CD4-positive, alpha-beta memory T cell (primary cell): Measurements from ENCODE around the gene C2CD2L. TPM values are rescaled to one million over a fixed set of nuclear protein-coding genes. Genes with fewer than 3 reads are reported as not detected.

ENCODE experiments used
- CTCF ChIA-PET: fragments of 350-600 bp; sonication (Branson Sonifier 250); formaldehyde crosslinking; loops from one replicate; lab custom pipeline; 2021; ENCODE audit warnings: inconsistent platforms; ENCODE audit not compliant: partially characterized antibody; lab: Charles Lee
- POLR2A ChIA-PET: fragments of 350-600 bp; sonication (Branson Sonifier 250); formaldehyde crosslinking; loops from one replicate; lab custom pipeline; 2021; ENCODE audit not compliant: partially characterized antibody; lab: Charles Lee
- DNase-seq, 5 donors: peaks; one replicate each; pipeline versions ENCODE4 v3.0.0 to v3.0.0-alpha.2; 2020 to 2022; ENCODE audit warnings: mixed read lengths in 1 of 5
- H3K27ac ChIP-seq: one replicate; pipeline ENCODE4 v1.7.0; 2013; ENCODE audit warnings: low read depth, low read length
- H3K27me3 ChIP-seq: 2 replicates; pipeline ENCODE4 v1.7.0; 2013; ENCODE audit warnings: mild to moderate bottlenecking, low read length, moderate library complexity; ENCODE audit not compliant: insufficient read depth
- H3K36me3 ChIP-seq: 2 replicates; pipeline ENCODE4 v1.7.0; 2013; ENCODE audit warnings: mild to moderate bottlenecking, low read length, moderate library complexity; ENCODE audit not compliant: insufficient read depth
- H3K4me1 ChIP-seq: 2 replicates; pipeline ENCODE4 v1.7.0; 2013; ENCODE audit warnings: mild to moderate bottlenecking, low read length, moderate library complexity; ENCODE audit not compliant: insufficient read depth
- H3K4me3 ChIP-seq, 2 donors: one replicate each; pipeline ENCODE4 v1.7.0; 2013; ENCODE audit warnings: low read length in 2 of 2, mild to moderate bottlenecking in 1 of 2
- H3K9me3 ChIP-seq, 2 donors: one replicate each; pipeline ENCODE4 v1.7.0; 2013; ENCODE audit warnings: low read length in 2 of 2, control low read depth in 1 of 2; ENCODE audit not compliant: control insufficient read depth in 1 of 2
- H3K27ac Mint-ChIP-seq, 7 donors: one replicate each; pipeline ENCODE4 v1.8.0; 2020 to 2021; ENCODE audit warnings: mixed read lengths in 7 of 7, mild to moderate bottlenecking in 6 of 7, inconsistent platforms in 3 of 7, moderate library complexity in 3 of 7
- H3K27me3 Mint-ChIP-seq, 2 donors: one replicate each; pipeline ENCODE4 v1.8.0; 2020 to 2021; ENCODE audit warnings: mixed read lengths in 2 of 2
- H3K36me3 Mint-ChIP-seq, 2 donors: one replicate each; pipeline ENCODE4 v1.8.0; 2020 to 2021; ENCODE audit warnings: mixed read lengths in 2 of 2, inconsistent platforms in 1 of 2, mild to moderate bottlenecking in 1 of 2
- H3K4me1 Mint-ChIP-seq, 4 donors: one replicate each; pipeline ENCODE4 v1.8.0; 2020 to 2021; ENCODE audit warnings: mixed read lengths in 4 of 4, mild to moderate bottlenecking in 1 of 4
- H3K4me3 Mint-ChIP-seq, 8 donors: one replicate each; pipeline ENCODE4 v1.8.0; 2020 to 2021; ENCODE audit warnings: mixed read lengths in 8 of 8, mild to moderate bottlenecking in 7 of 8, moderate library complexity in 6 of 8, inconsistent platforms in 3 of 8
- H3K9me3 Mint-ChIP-seq, 8 donors: one replicate each; pipeline ENCODE4 v1.8.0; 2020 to 2021; ENCODE audit warnings: mixed read lengths in 8 of 8, mild to moderate bottlenecking in 5 of 8, inconsistent platforms in 3 of 8, moderate library complexity in 1 of 8
- intact Hi-C: fragments of 100-400 bp; cut with micrococcal nuclease; formaldehyde crosslinking; loops from one replicate; pipeline ENCODE4 v1.15.1; 2023
- polyA plus RNA-seq, 2 donors: library from polyadenylated mRNA; unstranded; fragments of 300-500 nt; fragmentation: Illumina TruSeq; gene quantifications; one replicate each; pipeline ENCODE4 v1.2.3, GENCODE V29; 2021
- total RNA-seq, 2 experiments: library from RNA; stranded (reverse); gene quantifications; one replicate each; pipeline ENCODE4 v1.2.3, GENCODE V29; 2021

Gene C2CD2L
- total and polyA plus RNA-seq, 4 experiments from 2014 or later, result 2.6 to 37.5 (median 24.2) TPM

GRCh38 chr11:119087747-119088241 lies 19.4 kb upstream of the C2CD2L start:
- DNase-seq, result no peak
- ChIA-PET CTCF (interaction anchor here (1.4 kb wide), 1 partner anchor 20 kb away, joined by 3 read pairs; the partner anchor contains the start of gene VPS11), POLR2A (interaction anchor here (5.0 kb wide), 1 partner anchor 20 kb away, joined by 45 read pairs; the partner anchor contains the start of gene VPS11)
- peak overlapping the region in 2 of 7 donors; percentile 17 to 24 for H3K27ac Mint-ChIP-seq
- Histone ChIP-seq H3K4me1 (peaks cover 19% of the 10 kb centered on the region), H3K4me3 (no peak overlapping the region), H3K27me3 (no peaks in the 10 kb centered on the region), H3K27ac (no peak overlapping the region), H3K9me3 (no peaks in the 10 kb centered on the region), H3K36me3 (no peaks in the 10 kb centered on the region)
- H3K27me3 Mint-ChIP-seq, result no peaks in the 10 kb centered on the region
- H3K4me1 Mint-ChIP-seq, result peaks cover 13 to 32% (median 21%) of the 10 kb centered on the region in 4 donors
- intact Hi-C loops, result no loop called here
- peaks cover 0 to 5% (median 0%) of the 10 kb centered on the region in 8 donors for H3K9me3 Mint-ChIP-seq
- H3K36me3 Mint-ChIP-seq, result peaks cover 0 to 8% of the 10 kb centered on the region in 2 donors
- peak overlapping the region in 1 of 8 donors; percentile 61 for H3K4me3 Mint-ChIP-seq

DNA sequence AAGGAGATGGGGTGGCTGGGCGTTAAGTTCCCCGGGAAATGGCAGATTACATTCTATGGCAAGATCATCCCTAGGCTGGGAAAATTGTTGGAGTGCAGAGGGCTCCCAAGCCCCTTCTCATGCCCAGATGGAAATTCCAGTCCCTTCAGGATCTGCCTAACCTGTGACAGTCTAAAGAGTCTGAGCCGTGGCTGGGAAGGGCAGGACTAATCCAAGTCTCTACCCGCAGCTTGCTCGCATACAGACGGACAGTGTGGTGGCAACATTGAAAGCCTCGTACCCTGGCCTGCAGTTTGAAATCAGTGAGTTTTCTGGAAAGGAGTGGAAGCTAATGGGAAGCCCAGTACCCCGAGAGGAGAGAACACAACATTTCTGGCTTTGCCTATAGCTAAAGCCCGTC lies 18.7 kb upstream of the C2CD2L start:
- H3K4me1 ChIP-seq, result peaks cover 25% of the 10 kb centered on the region
- Mint-ChIP-seq H3K27me3 (no peaks in the 10 kb centered on the region), H3K4me1 (peaks cover 16 to 37% (median 25%) of the 10 kb centered on the region in 4 donors), H3K36me3 (peaks cover 0 to 9% of the 10 kb centered on the region in 2 donors), H3K9me3 (peaks cover 0 to 5% (median 0%) of the 10 kb centered on the region in 8 donors), H3K27ac (peak overlapping the region in 1 of 7 donors; percentile 24), H3K4me3 (no peak overlapping the region)
- CTCF ChIA-PET, result no interaction called here
- H3K36me3 ChIP-seq, result no peaks in the 10 kb centered on the region
- H3K4me3 ChIP-seq, result no peak overlapping the region
- H3K9me3 ChIP-seq, result no peaks in the 10 kb centered on the region
- POLR2A ChIA-PET, result no interaction called here
- no peaks in the 10 kb centered on the region for H3K27me3 ChIP-seq
- no peak for DNase-seq
- intact Hi-C loops, result no loop called here
- no peak overlapping the region for H3K27ac ChIP-seq

DNA sequence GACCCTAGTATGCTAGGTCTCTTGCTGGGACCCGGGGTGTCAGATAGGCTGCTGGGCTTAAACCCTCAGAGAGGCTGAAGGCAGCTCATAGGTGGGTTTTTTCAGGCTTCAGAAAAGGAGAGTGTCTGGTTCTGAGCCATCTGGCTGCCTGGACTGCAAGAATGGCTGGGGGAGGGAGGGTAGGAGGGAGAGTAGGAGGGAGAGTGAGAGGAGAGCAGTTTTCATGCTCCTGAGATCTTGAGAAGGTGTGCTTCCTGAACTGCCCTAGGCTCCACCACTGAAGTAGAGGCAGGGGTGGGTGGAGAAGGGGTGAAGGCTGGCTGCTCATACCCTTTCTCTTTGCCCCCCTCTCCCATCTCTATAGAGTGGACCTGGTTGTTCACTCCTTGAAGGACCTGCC lies 17.8 kb upstream of the C2CD2L start:
- H3K4me3 Mint-ChIP-seq, result peak overlapping the region in 1 of 8 donors; percentile 20
- intact Hi-C loops, result no loop called here
- ChIA-PET CTCF (no interaction called here), POLR2A (interaction anchor here (0.6 kb wide), 1 partner anchor 164 kb away, joined by 3 read pairs; the partner anchor contains the start of gene BCL9L)
- peaks cover 0 to 9% (median 0%) of the 10 kb centered on the region in 8 donors for H3K9me3 Mint-ChIP-seq
- H3K4me1 Mint-ChIP-seq, result peaks cover 22 to 43% (median 29%) of the 10 kb centered on the region in 4 donors
- Histone ChIP-seq H3K27me3 (no peaks in the 10 kb centered on the region), H3K4me3 (no peak overlapping the region), H3K9me3 (no peaks in the 10 kb centered on the region), H3K27ac (no peak overlapping the region), H3K36me3 (no peaks in the 10 kb centered on the region), H3K4me1 (peaks cover 31% of the 10 kb centered on the region)
- no peak overlapping the region for H3K27ac Mint-ChIP-seq
- no peaks in the 10 kb centered on the region for H3K27me3 Mint-ChIP-seq
- H3K36me3 Mint-ChIP-seq, result peaks cover 0 to 14% of the 10 kb centered on the region in 2 donors
- DNase-seq, result no peak

DNA sequence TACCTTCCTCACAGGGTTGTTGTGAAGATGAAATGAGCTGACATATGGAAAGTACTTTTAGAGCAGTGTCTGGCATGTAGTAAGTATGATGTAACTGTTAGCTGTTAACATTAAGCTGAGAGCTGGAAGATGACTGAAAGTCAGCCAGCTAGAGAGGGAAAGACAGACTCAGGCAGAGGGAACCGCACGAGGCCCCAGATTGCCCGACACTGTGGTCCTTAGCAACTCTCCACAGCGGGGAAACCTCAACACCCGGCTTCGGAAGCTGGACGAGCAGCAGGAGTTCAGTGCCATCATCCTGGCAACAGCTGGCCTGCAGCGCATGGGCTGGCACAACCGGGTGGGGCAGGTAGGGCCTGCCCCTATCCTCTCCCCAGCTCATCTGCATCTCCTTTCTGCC lies 16.0 kb upstream of the C2CD2L start:
- H3K27ac Mint-ChIP-seq, result no peak overlapping the region
- H3K4me3 ChIP-seq, result no peak overlapping the region
- H3K4me1 ChIP-seq, result peaks cover 27% of the 10 kb centered on the region
- H3K9me3 Mint-ChIP-seq, result peaks cover 0 to 12% (median 0%) of the 10 kb centered on the region in 8 donors
- no peak overlapping the region for H3K27ac ChIP-seq
- CTCF ChIA-PET, result interaction anchor here (0.7 kb wide), 1 partner anchor 97 kb away, joined by 3 read pairs; no protein-coding TSS in a partner anchor
- no peak for DNase-seq
- H3K36me3 ChIP-seq, result no peaks in the 10 kb centered on the region
- no peaks in the 10 kb centered on the region for H3K27me3 ChIP-seq
- peaks cover 0 to 18% of the 10 kb centered on the region in 2 donors for H3K36me3 Mint-ChIP-seq
- H3K4me3 Mint-ChIP-seq, result peak overlapping the region in 1 of 8 donors; percentile 20
- POLR2A ChIA-PET, result interaction anchor here (0.6 to 5.9 kb wide), 3 partner anchors 9 to 34 kb away, joined by 3 to 210 read pairs (median 3); partner anchors contain the start of genes C2CD2L, DPAGT1 and HYOU1
- H3K27me3 Mint-ChIP-seq, result peaks cover 0 to 1% of the 10 kb centered on the region in 2 donors
- peaks cover 15 to 38% (median 23%) of the 10 kb centered on the region in 4 donors for H3K4me1 Mint-ChIP-seq
- intact Hi-C loops, result no loop called here
- no peaks in the 10 kb centered on the region for H3K9me3 ChIP-seq

DNA sequence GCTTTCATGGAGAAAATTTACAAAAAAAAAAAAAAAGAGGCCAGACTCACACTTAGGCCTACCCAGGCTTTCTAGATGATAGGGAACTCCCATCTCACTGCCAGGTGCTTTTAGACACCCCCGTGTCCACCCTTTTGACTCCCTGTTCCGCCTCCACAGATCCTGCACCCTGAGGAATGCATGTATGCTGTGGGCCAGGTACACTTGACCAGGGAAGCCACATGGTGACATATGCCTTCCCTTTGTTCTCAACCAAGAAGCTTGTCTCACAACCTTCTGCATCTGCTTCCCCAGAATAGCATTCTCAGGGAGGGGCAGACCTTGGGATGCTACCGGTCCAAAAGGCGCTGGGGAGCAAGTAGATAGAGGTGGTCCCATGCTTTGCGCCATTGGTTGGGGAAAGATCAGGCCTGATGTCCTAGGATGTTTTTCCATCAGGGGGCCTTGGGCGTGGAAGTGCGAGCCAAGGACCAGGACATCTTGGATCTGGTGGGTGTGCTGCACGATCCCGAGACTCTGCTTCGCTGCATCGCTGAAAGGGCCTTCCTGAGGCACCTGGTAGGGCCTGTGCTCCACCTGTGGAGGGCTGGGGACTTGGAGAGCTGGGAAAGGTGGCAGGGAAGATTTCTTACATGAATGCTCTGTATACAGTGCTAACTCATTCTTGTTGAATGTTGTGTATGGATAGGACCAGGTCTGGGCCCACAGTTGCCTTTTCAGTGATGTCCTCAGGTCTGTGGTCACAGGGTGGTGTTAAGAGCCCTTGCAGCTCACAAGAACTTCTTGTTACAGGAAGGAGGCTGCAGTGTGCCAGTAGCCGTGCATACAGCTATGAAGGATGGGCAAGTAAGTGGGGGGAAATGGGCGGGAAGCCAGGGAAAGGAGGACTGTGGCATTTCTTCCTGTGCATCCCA lies 14.9 kb upstream of the C2CD2L start:
- no peak overlapping the region for H3K4me3 ChIP-seq
- POLR2A ChIA-PET, result interaction anchor here (0.8 to 5.9 kb wide), 5 partner anchors 9 to 29 kb away, joined by 3 to 210 read pairs (median 3); partner anchors contain the start of genes C2CD2L, DPAGT1, HINFP and VPS11

DNA sequence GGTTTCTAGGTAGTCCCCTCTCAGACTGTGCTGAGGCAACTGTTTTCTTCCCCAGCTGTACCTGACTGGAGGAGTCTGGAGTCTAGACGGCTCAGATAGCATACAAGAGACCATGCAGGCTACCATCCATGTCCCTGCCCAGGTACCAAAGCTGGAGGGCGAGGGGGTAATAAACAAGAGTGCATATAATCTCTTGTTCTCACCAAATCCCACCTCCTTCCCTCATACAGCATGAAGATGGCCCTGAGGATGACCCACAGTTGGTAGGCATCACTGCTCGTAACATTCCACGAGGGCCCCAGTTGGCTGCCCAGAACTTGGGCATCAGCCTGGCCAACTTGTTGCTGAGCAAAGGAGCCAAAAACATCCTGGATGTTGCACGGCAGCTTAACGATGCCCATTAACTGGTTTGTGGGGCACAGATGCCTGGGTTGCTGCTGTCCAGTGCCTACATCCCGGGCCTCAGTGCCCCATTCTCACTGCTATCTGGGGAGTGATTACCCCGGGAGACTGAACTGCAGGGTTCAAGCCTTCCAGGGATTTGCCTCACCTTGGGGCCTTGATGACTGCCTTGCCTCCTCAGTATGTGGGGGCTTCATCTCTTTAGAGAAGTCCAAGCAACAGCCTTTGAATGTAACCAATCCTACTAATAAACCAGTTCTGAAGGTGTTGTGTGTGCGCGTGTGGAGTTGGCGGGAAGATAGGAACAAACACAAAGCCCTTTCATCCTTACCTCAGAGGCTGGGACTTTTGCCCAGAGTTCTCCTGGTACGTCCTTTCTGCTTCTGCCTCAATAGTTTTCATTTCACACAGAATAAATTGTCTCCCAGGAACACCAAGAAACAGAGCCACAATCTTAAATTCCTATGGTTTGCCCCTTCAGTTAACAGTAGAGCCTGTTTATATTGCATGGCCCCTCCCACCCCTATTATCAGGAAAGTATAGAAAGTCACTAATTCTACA lies 14.0 kb upstream of the C2CD2L start:
- Mint-ChIP-seq H3K4me1 (peaks cover 16 to 45% (median 26%) of the 10 kb centered on the region in 4 donors), H3K36me3 (peaks cover 11 to 35% of the 10 kb centered on the region in 2 donors), H3K9me3 (peaks cover 0 to 12% (median 0%) of the 10 kb centered on the region in 8 donors), H3K27ac (peak overlapping the region; percentile 68 to 93 (median 86)), H3K27me3 (peaks cover 0 to 1% of the 10 kb centered on the region in 2 donors), H3K4me3 (peak overlapping the region; percentile 81 to 97 (median 90))
- POLR2A ChIA-PET, result interaction anchor here (0.8 to 5.9 kb wide), 14 partner anchors 8 to 231 kb away, joined by 3 to 210 read pairs (median 9); partner anchors contain the start of genes C2CD2L, DPAGT1, HINFP and HMBS
- peaks cover 16% of the 10 kb centered on the region for H3K36me3 ChIP-seq
- CTCF ChIA-PET, result interaction anchor here (2.1 to 2.7 kb wide), 4 partner anchors 14 to 113 kb away, joined by 5 to 11 read pairs (median 5); partner anchors contain the start of genes C2CD2L, CBL and NLRX1
- peaks cover 27% of the 10 kb centered on the region for H3K4me1 ChIP-seq
- DNase-seq, result no peak
- no peaks in the 10 kb centered on the region for H3K9me3 ChIP-seq
- no peaks in the 10 kb centered on the region for H3K27me3 ChIP-seq
- H3K4me3 ChIP-seq, result peak overlapping the region; percentile 18 to 87
- intact Hi-C loops, result no loop called here
- H3K27ac ChIP-seq, result peak overlapping the region; percentile 81

More for the DNA sequence above, 14.9 kb upstream of the C2CD2L start:
- Histone ChIP-seq H3K27ac (no peak overlapping the region), H3K36me3 (peaks cover 9% of the 10 kb centered on the region), H3K9me3 (no peaks in the 10 kb centered on the region), H3K4me1 (peaks cover 27% of the 10 kb centered on the region), H3K27me3 (no peaks in the 10 kb centered on the region)
- DNase-seq, result no peak
- Mint-ChIP-seq H3K9me3 (peaks cover 0 to 12% (median 0%) of the 10 kb centered on the region in 8 donors), H3K4me3 (peak overlapping the region in 5 of 8 donors; percentile 1 to 49 (median 36)), H3K27me3 (peaks cover 0 to 1% of the 10 kb centered on the region in 2 donors), H3K4me1 (peaks cover 16 to 45% (median 24%) of the 10 kb centered on the region in 4 donors), H3K36me3 (peaks cover 5 to 26% of the 10 kb centered on the region in 2 donors), H3K27ac (peak overlapping the region in 4 of 7 donors; percentile 15 to 93 (median 48))
- intact Hi-C loops, result no loop called here
- CTCF ChIA-PET, result interaction anchor here (0.7 kb wide), 1 partner anchor 98 kb away, joined by 3 read pairs; no protein-coding TSS in a partner anchor
